ENCODE data around the gene SH3RF3.

Gene SH3RF3

DNA sequence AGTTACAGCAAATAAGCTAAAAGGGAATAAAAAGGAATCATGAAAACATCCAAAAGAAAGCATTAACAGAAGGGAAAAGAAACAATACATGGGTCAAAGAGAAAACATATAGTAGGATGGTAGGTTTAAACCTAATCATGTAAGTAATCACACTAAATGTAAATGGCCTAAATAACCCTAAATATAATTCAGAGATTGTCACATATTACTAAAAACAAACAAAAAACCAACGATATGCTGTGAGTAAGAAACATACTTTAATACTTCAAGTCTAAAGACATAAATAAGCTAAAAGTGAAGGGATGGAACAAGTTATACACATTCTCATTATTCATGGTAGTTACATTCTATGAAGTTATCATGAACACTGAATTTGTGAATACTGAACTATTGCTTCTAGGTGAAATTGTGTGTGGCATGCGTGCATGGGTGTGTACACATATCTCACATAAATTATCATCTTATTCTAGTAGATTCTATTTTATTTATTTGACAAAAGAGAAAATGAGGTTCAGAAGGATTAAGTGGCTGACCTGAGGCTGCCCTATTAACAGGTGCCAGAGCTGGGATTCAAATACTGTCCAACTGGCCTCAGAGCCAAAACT lies 313.8 kb downstream of the SH3RF3 start:
- DNase-seq (ENCODE audit: low read depth) = no peak
- no peak overlapping the region for H3K4me3 ChIP-seq (ENCODE audit: low read depth, low read length)
- TF ChIP-seq, protein P1, sequence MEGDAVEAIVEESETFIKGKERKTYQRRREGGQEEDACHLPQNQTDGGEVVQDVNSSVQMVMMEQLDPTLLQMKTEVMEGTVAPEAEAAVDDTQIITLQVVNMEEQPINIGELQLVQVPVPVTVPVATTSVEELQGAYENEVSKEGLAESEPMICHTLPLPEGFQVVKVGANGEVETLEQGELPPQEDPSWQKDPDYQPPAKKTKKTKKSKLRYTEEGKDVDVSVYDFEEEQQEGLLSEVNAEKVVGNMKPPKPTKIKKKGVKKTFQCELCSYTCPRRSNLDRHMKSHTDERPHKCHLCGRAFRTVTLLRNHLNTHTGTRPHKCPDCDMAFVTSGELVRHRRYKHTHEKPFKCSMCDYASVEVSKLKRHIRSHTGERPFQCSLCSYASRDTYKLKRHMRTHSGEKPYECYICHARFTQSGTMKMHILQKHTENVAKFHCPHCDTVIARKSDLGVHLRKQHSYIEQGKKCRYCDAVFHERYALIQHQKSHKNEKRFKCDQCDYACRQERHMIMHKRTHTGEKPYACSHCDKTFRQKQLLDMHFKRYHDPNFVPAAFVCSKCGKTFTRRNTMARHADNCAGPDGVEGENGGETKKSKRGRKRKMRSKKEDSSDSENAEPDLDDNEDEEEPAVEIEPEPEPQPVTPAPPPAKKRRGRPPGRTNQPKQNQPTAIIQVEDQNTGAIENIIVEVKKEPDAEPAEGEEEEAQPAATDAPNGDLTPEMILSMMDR (IDR thresholded peaks at IDR 0.05; ENCODE audit: low read depth, low read length, missing control alignments) = no peak

DNA sequence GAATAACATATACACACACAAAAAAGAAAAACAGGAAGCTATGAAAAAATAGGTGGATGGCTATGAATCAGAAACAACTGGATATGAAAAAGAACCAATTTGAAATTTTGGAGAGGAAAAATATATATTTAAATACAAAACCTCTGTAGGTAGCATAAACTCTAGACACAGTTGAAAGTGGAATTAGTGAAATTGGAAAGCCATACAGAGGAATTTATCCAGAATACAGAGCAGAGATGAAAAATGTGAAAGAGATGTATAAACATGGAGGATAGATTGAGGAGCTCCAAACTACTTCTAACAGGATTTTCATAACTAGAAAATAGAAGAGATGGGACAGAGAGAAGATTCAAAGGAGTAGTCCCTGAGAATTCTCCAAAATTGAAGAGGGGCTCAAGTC lies 315.9 kb downstream of the SH3RF3 start:
- TF ChIP-seq, protein P1 (IDR thresholded peaks at IDR 0.05; ENCODE audit: low read depth, low read length, missing control alignments) = no peak
- no peak overlapping the region for H3K4me3 ChIP-seq (ENCODE audit: low read depth, low read length)
- DNase-seq (ENCODE audit: low read depth) = no peak

DNA sequence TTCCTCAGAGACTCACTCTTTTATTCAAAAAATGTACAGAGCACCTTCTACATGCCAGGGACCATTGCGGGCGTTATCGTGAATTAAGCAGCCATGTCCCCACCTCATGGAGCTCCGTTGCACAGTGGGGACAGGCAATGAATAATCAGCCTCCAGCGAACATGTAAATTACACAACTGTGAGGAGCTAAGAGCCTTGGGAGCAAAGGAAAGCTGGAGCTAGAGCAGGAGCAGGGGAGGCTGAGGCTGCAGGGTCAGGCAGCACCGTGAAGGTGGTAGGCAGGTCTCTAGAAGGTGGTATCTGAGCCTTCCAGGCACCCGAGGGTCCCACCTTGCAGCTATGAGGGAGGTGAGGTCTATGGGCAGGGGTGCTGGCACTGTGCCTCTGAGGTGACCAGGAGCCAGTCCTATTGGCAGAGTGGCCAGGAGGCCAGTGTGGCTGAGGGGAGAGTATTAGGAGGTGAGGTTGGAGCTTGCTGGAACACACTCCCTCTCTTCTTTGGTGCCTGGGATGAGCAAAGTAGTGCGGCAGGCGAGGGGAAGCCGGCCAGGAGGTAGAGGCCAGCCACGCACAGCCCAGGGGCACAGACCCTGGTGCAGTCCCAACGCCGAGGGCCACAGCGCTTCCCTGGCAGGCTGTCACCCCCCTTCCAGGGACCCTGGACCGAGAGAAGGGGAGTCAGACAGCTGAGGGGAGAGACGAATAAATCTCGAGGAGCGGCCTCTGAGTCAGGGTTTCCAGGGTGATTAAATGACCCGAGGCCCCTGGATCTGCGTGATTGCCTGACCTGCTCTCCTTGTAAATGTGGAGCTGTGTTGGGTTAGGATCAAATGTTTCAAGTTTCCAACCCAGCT lies 317.5 kb downstream of the SH3RF3 start:
- no peak for DNase-seq (ENCODE audit: low read depth)

DNA sequence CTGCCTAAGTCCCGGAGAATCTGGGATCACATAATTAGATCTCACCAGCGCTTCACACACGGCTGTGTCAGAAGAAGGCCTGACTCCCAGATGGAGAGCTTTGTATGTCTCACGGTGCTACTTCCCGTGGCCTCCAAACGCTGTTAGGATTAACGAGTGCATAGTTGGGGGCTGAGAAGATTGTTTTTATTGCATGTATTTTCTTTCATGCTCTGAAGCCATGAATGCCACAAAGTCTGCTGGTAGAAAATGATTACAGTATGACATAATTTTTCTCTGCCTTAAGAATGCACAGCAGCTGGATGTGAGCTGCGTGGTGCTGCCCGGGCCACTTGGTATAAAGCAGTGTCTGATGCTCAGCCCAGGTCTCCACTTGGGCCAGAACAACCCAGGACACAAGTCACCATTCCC lies 318.3 kb downstream of the SH3RF3 start:
- no peak for DNase-seq (ENCODE audit: low read depth)
- TF ChIP-seq, protein P1 (IDR thresholded peaks at IDR 0.05; ENCODE audit: low read depth, low read length, missing control alignments) = no peak
- no peak overlapping the region for H3K4me3 ChIP-seq (ENCODE audit: low read depth, low read length)

More for the DNA sequence above, 317.5 kb downstream of the SH3RF3 start:
- TF ChIP-seq, protein P1 (IDR thresholded peaks at IDR 0.05; ENCODE audit: low read depth, low read length, missing control alignments) = no peak
- no peak overlapping the region for H3K4me3 ChIP-seq (ENCODE audit: low read depth, low read length)

DNA sequence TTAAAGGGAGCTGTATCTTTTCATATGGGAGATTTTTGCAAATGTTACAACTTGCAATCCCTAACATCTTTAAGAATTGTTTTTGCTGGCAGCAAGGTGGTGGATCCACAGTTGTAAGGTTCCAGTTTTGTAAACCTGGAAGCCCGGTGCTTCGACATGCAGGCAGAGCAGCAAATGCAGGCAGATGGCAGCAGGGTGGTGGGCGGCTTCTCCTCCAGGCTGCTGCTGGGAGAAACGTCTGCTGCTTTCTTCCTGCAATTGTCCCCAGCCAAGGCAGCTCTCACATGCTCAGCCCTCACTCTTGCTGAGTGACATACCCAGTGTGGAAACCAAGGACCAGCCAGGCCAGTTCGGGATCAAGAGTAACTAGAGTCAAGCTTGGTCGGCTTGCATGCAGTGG lies 318.8 kb downstream of the SH3RF3 start:
- H3K4me3 ChIP-seq (ENCODE audit: low read depth, low read length) = no peak overlapping the region
- TF ChIP-seq, protein P1 (IDR thresholded peaks at IDR 0.05; ENCODE audit: low read depth, low read length, missing control alignments) = no peak
- DNase-seq (ENCODE audit: low read depth) = no peak

DNA sequence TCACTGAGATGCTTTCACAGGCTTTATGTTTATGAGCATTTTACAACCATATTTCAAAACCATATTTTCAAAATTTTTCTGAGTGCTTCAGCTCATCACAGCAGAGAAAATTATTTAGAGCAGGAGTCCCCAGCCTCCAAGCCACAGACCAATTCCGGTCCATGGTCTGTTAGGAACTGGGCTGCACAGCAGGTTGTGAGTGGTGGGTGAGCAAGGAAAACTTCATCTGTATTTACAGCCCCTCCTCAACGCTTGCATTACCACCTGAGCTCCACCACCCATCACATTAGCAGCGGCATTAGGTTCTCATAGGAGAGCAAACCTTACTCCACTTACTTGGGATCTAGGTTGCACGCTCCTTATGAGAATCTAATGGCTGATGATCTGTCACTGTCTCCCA lies 319.2 kb downstream of the SH3RF3 start:
- TF ChIP-seq, protein P1 (IDR thresholded peaks at IDR 0.05; ENCODE audit: low read depth, low read length, missing control alignments) = no peak
- DNase-seq (ENCODE audit: low read depth) = no peak
- no peak overlapping the region for H3K4me3 ChIP-seq (ENCODE audit: low read depth, low read length)
